Measurements from ENCODE around the gene CSNK1G1. TPM values are rescaled to one million over a fixed set of nuclear protein-coding genes. Genes with fewer than 3 reads are reported as not detected.

Gene CSNK1G1
- total and polyA plus RNA-seq, 12 donors, result 1.9 to 9.4 (median 7.4) TPM

DNA sequence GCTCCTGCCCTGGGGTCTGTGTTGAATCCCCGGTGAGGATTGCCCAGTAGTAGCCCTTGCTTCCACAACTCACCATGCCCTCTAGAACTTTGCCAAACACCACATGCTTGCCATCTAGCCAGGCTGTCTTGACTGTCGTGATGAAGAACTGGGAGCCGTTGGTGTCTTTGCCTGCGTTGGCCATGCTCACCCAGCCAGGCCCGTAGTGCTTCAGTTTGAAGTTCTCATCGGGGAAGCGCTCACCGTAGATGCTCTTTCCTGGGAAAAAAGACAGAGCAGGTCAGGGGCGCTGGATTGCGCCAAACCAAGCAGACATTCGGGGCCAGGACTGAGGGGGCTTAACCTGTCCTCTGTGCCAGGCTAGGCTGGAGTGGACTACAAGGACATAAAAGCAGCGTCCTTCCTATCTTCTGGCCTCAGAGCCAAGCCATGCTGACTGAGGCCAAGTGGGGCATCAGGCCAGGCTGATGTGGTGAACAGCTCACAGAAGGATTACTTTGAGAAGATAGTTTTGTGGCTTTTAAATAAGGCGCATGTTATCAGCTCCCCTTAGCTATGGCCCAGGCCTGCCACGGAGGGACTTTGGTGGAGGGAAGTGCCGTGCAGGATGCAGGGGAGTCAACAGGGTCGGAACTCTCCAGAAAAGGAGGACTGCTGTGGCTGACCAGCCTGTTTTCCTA lies 199.2 kb downstream of the CSNK1G1 start:
- Histone ChIP-seq H3K27me3 (peaks cover 0 to 16% (median 0%) of the 10 kb centered on the region in 7 donors), H3K36me3 (peaks cover 0 to 80% (median 60%) of the 10 kb centered on the region in 9 donors), H3K4me1 (peaks cover 48 to 87% (median 70%) of the 10 kb centered on the region in 9 donors), H3K9me3 (no peaks in the 10 kb centered on the region), H3K27ac (peak overlapping the region in 8 of 10 donors; percentile 17 to 71 (median 44)), H3K4me3 (no peak overlapping the region)
- 70 to 75% methylated on average over 16 of the region's 16 CpGs for WGBS, 2 donors
- no peak for TF ChIP-seq CTCF (IDR thresholded peaks at IDR 0.05)
- ATAC-seq (peak in 2 of 8 donors; percentile 5 to 28), DNase-seq (peak in 1 of 2 donors; percentile 45)
- intact Hi-C loops (cut with DNase I), result loop anchor here in 3 of 10 donors (5.0 to 10.0 kb wide), 2 partner anchors 62 to 64 kb away; partner anchors contain the start of genes CIAO2A (in 3 of the 3) and SNX1 (in 2 of the 3)

DNA sequence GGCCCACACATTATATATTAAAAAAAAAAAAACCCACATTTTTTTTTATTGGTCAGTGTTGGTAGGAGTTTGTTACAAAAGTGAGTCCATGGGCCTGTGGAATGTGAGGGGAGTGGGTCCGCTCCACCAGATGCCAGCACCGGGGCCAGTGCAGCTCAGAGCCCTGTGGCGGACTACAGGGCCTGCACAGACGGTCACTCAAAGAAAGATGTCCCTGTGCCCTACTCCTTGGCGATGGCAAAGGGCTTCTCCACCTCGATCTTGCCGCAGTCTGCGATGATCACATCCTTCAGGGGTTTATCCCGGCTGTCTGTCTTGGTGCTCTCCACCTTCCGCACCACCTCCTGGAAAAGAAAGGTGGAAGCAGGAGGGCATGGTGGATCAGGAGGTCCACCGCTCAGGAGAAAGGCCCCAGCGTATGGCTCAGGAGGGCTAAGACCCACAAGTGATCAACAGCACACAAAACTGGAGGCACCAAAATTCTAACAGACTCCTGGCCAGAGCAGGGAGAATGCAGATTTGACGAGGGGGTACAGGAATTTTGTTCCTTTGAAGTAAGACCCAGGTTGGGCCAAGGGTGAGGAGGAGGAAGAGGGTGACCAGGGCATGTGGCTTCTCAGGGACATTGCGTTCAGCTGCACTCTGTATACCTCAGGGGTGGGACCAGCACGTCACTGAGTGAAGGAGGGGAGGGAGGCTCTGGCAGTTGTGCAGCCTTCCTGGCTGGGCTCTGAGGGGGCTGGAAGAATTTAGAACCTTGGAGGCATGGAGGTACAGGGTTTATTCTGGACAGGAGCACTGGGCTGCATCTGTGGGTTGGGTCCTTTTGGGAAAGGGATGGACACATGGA lies 199.9 kb downstream of the CSNK1G1 start:
- Histone ChIP-seq H3K27me3 (peaks cover 0 to 23% (median 0%) of the 10 kb centered on the region in 7 donors), H3K4me3 (no peak overlapping the region), H3K36me3 (peaks cover 0 to 73% (median 52%) of the 10 kb centered on the region in 9 donors), H3K27ac (peak overlapping the region in 7 of 10 donors; percentile 17 to 71 (median 48)), H3K9me3 (no peaks in the 10 kb centered on the region), H3K4me1 (peaks cover 47 to 87% (median 70%) of the 10 kb centered on the region in 9 donors)
- DNase-seq (no peak), ATAC-seq (no peak)
- TF ChIP-seq CTCF (IDR thresholded peaks at IDR 0.05), result no peak
- intact Hi-C loops (cut with DNase I), result loop anchor here in 3 of 10 donors (5.0 to 10.0 kb wide), 2 partner anchors 61 to 64 kb away; partner anchors contain the start of genes CIAO2A (in 3 of the 3) and SNX1 (in 2 of the 3)
- 89 to 91% methylated on average over 15 of the region's 15 CpGs for WGBS, 2 donors

- Histone ChIP-seq H3K9me3 (no peaks in the 10 kb centered on the region), H3K27me3 (peaks cover 0 to 32% (median 0%) of the 10 kb centered on the region in 7 donors), H3K27ac (peak overlapping the region; percentile 7 to 85 (median 78)), H3K4me1 (peaks cover 32 to 72% (median 58%) of the 10 kb centered on the region in 9 donors), H3K36me3 (peaks cover 0 to 50% (median 31%) of the 10 kb centered on the region in 9 donors), H3K4me3 (peak overlapping the region in 1 of 10 donors; percentile 14)
- TF ChIP-seq CTCF (IDR thresholded peaks at IDR 0.05), result peak; percentile 96 to 100 (median 98)
- ATAC-seq, result peak; percentile 69 to 94 (median 86)
- intact Hi-C loops (cut with DNase I), result loop anchor here in 7 of 10 donors (5.0 to 10.0 kb wide), 4 partner anchors 46 to 61 kb away; partner anchors contain the start of genes SNX1 (in 5 of the 7) and CIAO2A (in 3 of the 7)
- peak; percentile 89 to 91 for DNase-seq
- 20% methylated on average over 12 of the region's 12 CpGs for WGBS, 2 donors
These were observed 202.2 kb downstream of the CSNK1G1 start for GRCh38 chr15:64153480-64154367.

Data from heart right ventricle (tissue), 16 donors.